IPS-20b (cell line): Measurements from ENCODE around the gene GLIS2.
"Not testable (repeated sequence)": the region's sequence is repeated elsewhere in the genome, so short reads cannot be mapped to it uniquely, and the experiment has no call there.

ENCODE experiments used
- H3K27ac ChIP-seq: one replicate; pipeline ENCODE4 v1.5.1; 2013; ENCODE audit warnings: low read length
- H3K27me3 ChIP-seq: 2 replicates; pipeline ENCODE4 v1.6.1; 2013; ENCODE audit warnings: mild to moderate bottlenecking, low read length, inconsistent platforms; ENCODE audit not compliant: insufficient read depth
- H3K36me3 ChIP-seq: 2 replicates; pipeline ENCODE4 v1.6.1; 2013; ENCODE audit warnings: low read depth, mild to moderate bottlenecking, inconsistent platforms, low read length, moderate library complexity; ENCODE audit not compliant: insufficient read depth
- H3K4me1 ChIP-seq: 2 replicates; pipeline ENCODE4 v1.6.1; 2013; ENCODE audit warnings: mild to moderate bottlenecking, control low read depth, inconsistent platforms, low read length, moderate library complexity; ENCODE audit not compliant: insufficient read depth
- H3K4me3 ChIP-seq: 2 replicates; pipeline ENCODE4 v1.5.1; 2013; ENCODE audit warnings: mild to moderate bottlenecking, low read length, inconsistent platforms
- H3K9ac ChIP-seq: 2 replicates; pipeline ENCODE4 v1.6.1; 2013; ENCODE audit warnings: low read depth, mild to moderate bottlenecking, inconsistent platforms, low read length, moderate library complexity
- H3K9me3 ChIP-seq: 2 replicates; pipeline ENCODE4 v1.6.1; 2013; ENCODE audit warnings: mild to moderate bottlenecking, low read depth, low read length, inconsistent platforms; ENCODE audit not compliant: insufficient read depth

Gene GLIS2

GRCh38 chr16:4332623-4333307 is 16.9 kb downstream of the GLIS2 start:
- Histone ChIP-seq H3K36me3 (peaks cover 5% of the 10 kb centered on the region; the same call in 1 of the 2 replicates), H3K4me3 (no peak overlapping the region), H3K4me1 (peaks cover 8% of the 10 kb centered on the region; the same call in 1 of the 2 replicates), H3K27ac (no peak overlapping the region), H3K9ac (no peak overlapping the region), H3K9me3 (no peaks in the 10 kb centered on the region), H3K27me3 (no peaks in the 10 kb centered on the region)

- no peaks in the 10 kb centered on the region for H3K9me3 ChIP-seq
- peaks cover 7% of the 10 kb centered on the region; the same call in 1 of the 2 replicates for H3K4me1 ChIP-seq
- H3K9ac ChIP-seq: no peak overlapping the region
- H3K27me3 ChIP-seq: no peaks in the 10 kb centered on the region
- peaks cover 5% of the 10 kb centered on the region; the same call in 1 of the 2 replicates for H3K36me3 ChIP-seq
- no peak overlapping the region for H3K27ac ChIP-seq
- H3K4me3 ChIP-seq: no peak overlapping the region
Measured at GRCh38 chr16:4333308-4333638, 17.4 kb downstream of the GLIS2 start.

GRCh38 chr16:4333714-4334113 is 17.8 kb downstream of the GLIS2 start:
- not testable (repeated sequence) for H3K9me3 ChIP-seq, H3K4me1 ChIP-seq, H3K27me3 ChIP-seq, H3K27ac ChIP-seq, H3K36me3 ChIP-seq, H3K4me3 ChIP-seq, H3K9ac ChIP-seq

- no peak overlapping the region for H3K4me3 ChIP-seq
- no peaks in the 10 kb centered on the region for H3K9me3 ChIP-seq
- no peak overlapping the region for H3K27ac ChIP-seq
- H3K9ac ChIP-seq: no peak overlapping the region
- H3K27me3 ChIP-seq: no peaks in the 10 kb centered on the region
- H3K36me3 ChIP-seq: peaks cover 12% of the 10 kb centered on the region
- H3K4me1 ChIP-seq: no peaks in the 10 kb centered on the region
Measured at GRCh38 chr16:4334724-4335495, 19.0 kb downstream of the GLIS2 start.

GRCh38 chr16:4336701-4337539 is 21.1 kb downstream of the GLIS2 start:
- H3K27ac ChIP-seq: no peak overlapping the region
- no peaks in the 10 kb centered on the region for H3K4me1 ChIP-seq
- H3K9ac ChIP-seq: no peak overlapping the region
- peaks cover 23% of the 10 kb centered on the region for H3K36me3 ChIP-seq
- no peaks in the 10 kb centered on the region for H3K27me3 ChIP-seq
- H3K9me3 ChIP-seq: no peaks in the 10 kb centered on the region
- H3K4me3 ChIP-seq: no peak overlapping the region

- Histone ChIP-seq H3K4me3 (no peak overlapping the region), H3K27me3 (no peaks in the 10 kb centered on the region), H3K4me1 (no peaks in the 10 kb centered on the region), H3K36me3 (peaks cover 23% of the 10 kb centered on the region), H3K9ac (no peak overlapping the region), H3K27ac (no peak overlapping the region), H3K9me3 (no peaks in the 10 kb centered on the region)
Measured at GRCh38 chr16:4337540-4338088, 21.7 kb downstream of the GLIS2 start.

- no peak overlapping the region for H3K27ac ChIP-seq
- H3K36me3 ChIP-seq: peaks cover 23% of the 10 kb centered on the region
- H3K27me3 ChIP-seq: no peaks in the 10 kb centered on the region
- no peaks in the 10 kb centered on the region for H3K4me1 ChIP-seq
- H3K9me3 ChIP-seq: no peaks in the 10 kb centered on the region
- H3K9ac ChIP-seq: no peak overlapping the region
- H3K4me3 ChIP-seq: no peak overlapping the region
Measured at GRCh38 chr16:4338125-4338582, 22.3 kb downstream of the GLIS2 start.

GRCh38 chr16:4338712-4339299 is 22.9 kb downstream of the GLIS2 start:
- Histone ChIP-seq H3K9me3 (no peaks in the 10 kb centered on the region), H3K4me3 (no peak overlapping the region), H3K27ac (no peak overlapping the region), H3K4me1 (no peaks in the 10 kb centered on the region), H3K36me3 (peaks cover 23% of the 10 kb centered on the region), H3K27me3 (no peaks in the 10 kb centered on the region), H3K9ac (no peak overlapping the region)

- no peak overlapping the region for H3K9ac ChIP-seq
- H3K36me3 ChIP-seq: peaks cover 23% of the 10 kb centered on the region
- H3K4me3 ChIP-seq: no peak overlapping the region
- H3K27ac ChIP-seq: no peak overlapping the region
- no peaks in the 10 kb centered on the region for H3K4me1 ChIP-seq
- H3K9me3 ChIP-seq: no peaks in the 10 kb centered on the region
- H3K27me3 ChIP-seq: no peaks in the 10 kb centered on the region
Measured at GRCh38 chr16:4339455-4339854, 23.6 kb downstream of the GLIS2 start.

GRCh38 chr16:4339909-4340308 is 24.0 kb downstream of the GLIS2 start:
- Histone ChIP-seq H3K27me3 (no peaks in the 10 kb centered on the region), H3K9ac (no peak overlapping the region), H3K4me3 (no peak overlapping the region), H3K27ac (no peak overlapping the region), H3K4me1 (no peaks in the 10 kb centered on the region), H3K36me3 (peaks cover 25% of the 10 kb centered on the region), H3K9me3 (no peaks in the 10 kb centered on the region; the same call in 1 of the 2 replicates)

- Histone ChIP-seq H3K9me3 (no peaks in the 10 kb centered on the region; the same call in none of the 2 replicates), H3K27ac (no peak overlapping the region), H3K4me1 (no peaks in the 10 kb centered on the region), H3K36me3 (peaks cover 29% of the 10 kb centered on the region), H3K9ac (no peak overlapping the region), H3K27me3 (no peaks in the 10 kb centered on the region), H3K4me3 (no peak overlapping the region)
Measured at GRCh38 chr16:4340443-4340842, 24.6 kb downstream of the GLIS2 start.
